NB4 (cell line): ENCODE results near the gene GOLGB1.
A peak's percentile ranks its signal among the peaks of the same experiment; 100 is the strongest.

Experiments used
- DNase-seq: peaks from one replicate; pipeline ENCODE4 v3.0.0; 2010; ENCODE audit warnings: low read depth
- H3K4me3 ChIP-seq: one replicate; pipeline ENCODE4 v1.5.1; 2011; ENCODE audit warnings: mild to moderate bottlenecking, low read depth, low read length, moderate library complexity
- MYC ChIP-seq: IDR thresholded peaks from 2 replicates; pipeline ENCODE4 v1.6.1; 2011; ENCODE audit warnings: low read depth, low read length
- POLR2A ChIP-seq: IDR thresholded peaks from 2 replicates; pipeline ENCODE4 v1.6.1; 2011; ENCODE audit warnings: mild to moderate bottlenecking; ENCODE audit not compliant: insufficient read length; ENCODE audit errors: extremely low read depth
- TF ChIP-seq, protein P1 (sequence below): IDR thresholded peaks from one replicate; pipeline ENCODE4 v1.5.1; 2012; ENCODE audit warnings: low read depth, low read length
- TF ChIP-seq, protein P2 (sequence below): IDR thresholded peaks from 2 replicates; pipeline ENCODE4 v1.6.1; 2011; ENCODE audit warnings: low read depth, low read length

GOLGB1 gene

DNA sequence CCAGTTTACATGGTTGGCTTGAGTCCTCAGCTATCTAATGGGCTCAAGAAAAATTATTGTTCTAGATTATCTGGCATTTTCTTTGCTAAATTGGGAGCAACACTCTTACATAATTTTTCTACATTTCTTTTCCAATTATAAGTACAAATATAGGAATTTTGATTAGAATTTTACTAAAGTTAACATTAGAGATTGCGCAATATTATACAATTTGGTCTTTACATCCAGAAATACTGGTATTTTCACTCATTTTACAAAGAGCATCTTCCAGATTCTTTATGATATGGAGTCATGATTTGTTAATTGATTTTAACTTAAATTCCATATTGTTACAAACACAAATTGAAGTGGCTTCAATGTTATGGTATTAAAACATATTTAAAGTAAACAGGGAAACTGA lies 19.7 kb upstream of the GOLGB1 start:
- no peak for TF ChIP-seq POLR2A
- TF ChIP-seq, protein P1, sequence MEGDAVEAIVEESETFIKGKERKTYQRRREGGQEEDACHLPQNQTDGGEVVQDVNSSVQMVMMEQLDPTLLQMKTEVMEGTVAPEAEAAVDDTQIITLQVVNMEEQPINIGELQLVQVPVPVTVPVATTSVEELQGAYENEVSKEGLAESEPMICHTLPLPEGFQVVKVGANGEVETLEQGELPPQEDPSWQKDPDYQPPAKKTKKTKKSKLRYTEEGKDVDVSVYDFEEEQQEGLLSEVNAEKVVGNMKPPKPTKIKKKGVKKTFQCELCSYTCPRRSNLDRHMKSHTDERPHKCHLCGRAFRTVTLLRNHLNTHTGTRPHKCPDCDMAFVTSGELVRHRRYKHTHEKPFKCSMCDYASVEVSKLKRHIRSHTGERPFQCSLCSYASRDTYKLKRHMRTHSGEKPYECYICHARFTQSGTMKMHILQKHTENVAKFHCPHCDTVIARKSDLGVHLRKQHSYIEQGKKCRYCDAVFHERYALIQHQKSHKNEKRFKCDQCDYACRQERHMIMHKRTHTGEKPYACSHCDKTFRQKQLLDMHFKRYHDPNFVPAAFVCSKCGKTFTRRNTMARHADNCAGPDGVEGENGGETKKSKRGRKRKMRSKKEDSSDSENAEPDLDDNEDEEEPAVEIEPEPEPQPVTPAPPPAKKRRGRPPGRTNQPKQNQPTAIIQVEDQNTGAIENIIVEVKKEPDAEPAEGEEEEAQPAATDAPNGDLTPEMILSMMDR = no peak
- TF ChIP-seq MYC = no peak
- TF ChIP-seq, protein P2, sequence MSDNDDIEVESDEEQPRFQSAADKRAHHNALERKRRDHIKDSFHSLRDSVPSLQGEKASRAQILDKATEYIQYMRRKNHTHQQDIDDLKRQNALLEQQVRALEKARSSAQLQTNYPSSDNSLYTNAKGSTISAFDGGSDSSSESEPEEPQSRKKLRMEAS = no peak
- H3K4me3 ChIP-seq = no peak overlapping the region
- DNase-seq = no peak

DNA sequence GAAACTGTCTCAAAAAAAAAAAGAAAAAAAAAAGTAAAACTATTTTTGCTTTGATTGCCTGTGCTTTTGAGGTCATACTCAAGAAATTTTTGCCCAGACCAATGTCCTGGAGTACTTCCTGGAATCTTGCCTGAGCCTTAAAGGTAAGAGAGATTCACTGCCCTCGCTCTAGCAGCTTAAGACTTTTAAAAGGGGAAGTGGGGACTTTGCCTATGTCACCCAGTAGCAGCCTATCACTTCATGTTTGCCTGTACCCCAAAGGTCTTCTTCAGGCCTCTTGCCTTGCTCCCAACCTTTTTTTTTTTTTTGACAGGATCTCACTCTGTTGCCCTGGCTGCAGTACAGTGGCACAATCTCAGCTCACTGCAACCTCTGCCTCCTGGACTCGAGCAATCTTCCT lies 18.9 kb upstream of the GOLGB1 start:
- no peak overlapping the region for H3K4me3 ChIP-seq
- DNase-seq = peak; percentile 37
- TF ChIP-seq, protein P1 = no peak
- TF ChIP-seq, protein P2 = no peak
- TF ChIP-seq MYC = no peak
- no peak for TF ChIP-seq POLR2A

DNA sequence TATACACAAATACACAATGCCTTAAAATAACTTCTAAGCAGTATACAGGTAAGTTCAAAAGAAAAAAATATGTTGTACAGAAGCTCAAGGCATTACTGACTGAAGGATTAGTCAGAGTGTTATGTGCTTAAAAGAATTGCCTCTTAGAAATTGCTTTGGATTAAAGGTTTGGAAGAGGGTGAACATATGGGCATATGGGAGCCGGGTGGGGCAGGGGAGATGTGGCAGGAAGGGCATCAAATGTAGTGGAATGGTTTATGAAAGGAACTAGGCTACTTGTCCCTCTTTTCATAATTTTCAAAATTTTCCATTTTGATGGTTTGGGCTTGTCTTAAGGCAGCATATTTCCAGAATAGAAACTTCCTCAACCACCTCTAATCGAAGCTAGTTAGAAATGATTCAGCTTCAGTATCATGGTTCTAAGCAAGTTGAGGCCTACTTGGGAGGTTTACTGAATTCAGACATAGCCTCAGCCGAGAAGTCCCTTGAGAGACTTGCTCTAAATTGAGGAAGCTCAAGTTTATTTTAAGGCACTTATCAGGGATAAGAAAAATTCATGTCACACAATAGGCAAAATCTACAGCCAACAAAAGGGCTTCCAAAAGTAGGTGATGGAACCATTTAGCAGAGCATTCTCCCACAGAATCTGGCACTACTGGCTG lies 10.1 kb upstream of the GOLGB1 start:
- TF ChIP-seq, protein P2 = no peak
- no peak for TF ChIP-seq MYC
- TF ChIP-seq, protein P1 = no peak
- TF ChIP-seq POLR2A = no peak
- H3K4me3 ChIP-seq = no peak overlapping the region
- peak; percentile 64 for DNase-seq

DNA sequence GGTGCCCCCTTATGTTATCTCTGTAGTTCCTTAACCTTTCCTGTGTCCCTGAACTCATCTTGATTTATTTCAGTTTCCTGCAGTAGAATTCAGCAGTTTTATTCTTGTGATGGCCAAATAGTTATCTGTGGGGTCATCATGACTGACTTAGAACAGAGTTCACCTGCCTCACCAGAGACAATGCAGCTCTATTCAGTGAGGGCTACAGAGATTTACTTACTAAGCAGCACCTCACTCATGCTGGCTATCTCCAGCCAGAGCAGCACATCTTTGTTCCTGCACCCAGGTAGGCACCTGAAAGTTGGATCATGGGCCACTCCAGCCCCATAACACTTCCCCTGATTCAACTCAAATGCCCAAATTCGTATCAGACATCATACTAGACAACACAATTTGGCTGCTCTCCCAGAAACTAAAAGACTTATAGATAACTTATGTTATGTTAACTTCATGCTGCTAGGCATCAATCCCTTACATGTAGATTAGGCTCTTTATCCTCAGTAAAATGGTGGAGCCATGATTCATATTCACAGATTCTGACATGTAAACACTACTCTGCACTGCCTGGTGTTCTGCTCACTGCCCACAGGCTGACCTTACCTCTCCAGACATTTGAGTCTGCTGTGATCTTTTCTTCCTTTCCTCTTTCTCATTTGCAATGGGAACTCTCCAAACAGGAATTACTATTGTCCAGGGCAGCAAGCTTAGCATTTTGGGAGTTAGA lies 9.3 kb upstream of the GOLGB1 start:
- H3K4me3 ChIP-seq = no peak overlapping the region
- no peak for TF ChIP-seq MYC
- TF ChIP-seq, protein P1 = no peak
- TF ChIP-seq POLR2A = no peak
- TF ChIP-seq, protein P2 = no peak
- DNase-seq = no peak

DNA sequence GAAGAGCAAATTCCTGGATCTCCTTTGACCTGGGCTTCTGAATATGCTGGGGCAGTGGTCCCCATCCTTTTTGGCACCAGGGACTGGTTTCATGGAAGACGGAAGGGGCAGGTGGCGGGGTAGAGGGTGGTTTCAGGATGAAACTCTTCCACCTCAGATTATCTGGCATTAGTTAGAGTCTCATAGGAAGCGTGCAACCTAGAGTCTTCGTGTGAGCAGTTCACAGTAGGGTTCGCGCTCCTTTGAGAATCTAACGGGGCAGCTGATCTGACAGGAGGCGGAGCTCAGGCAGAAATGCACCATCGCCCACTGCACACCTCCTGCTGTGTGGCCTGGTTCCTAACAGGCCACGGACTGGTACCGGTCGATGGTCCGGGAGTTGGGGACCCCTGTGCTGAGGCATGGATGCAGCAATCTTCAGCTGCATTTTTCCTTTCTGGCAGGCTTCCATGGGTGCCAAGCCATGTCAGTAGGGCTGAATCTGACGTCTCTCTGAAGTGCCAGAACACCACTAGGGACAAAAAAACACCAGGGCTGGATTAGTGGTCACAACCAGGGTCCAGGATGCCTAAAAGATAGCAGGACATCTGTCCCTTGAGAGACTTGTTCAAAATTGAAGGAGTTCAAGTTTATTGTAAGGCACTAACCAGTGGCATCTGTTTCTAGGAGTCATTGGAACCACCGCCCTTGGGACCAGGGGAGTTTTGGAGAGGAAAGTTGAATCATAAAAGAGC lies 8.4 kb upstream of the GOLGB1 start:
- no peak overlapping the region for H3K4me3 ChIP-seq
- no peak for DNase-seq
- TF ChIP-seq, protein P1 = no peak
- TF ChIP-seq, protein P2 = no peak
- no peak for TF ChIP-seq MYC
- no peak for TF ChIP-seq POLR2A
